H1 (cell line): Measurements from ENCODE around the gene IFI30. TPM values are rescaled to one million over a fixed set of nuclear protein-coding genes. Genes with fewer than 3 reads are reported as not detected.

Source experiments
- CTCF ChIA-PET: fragments of 300-600 bp; sonication (Branson Sonifier 250); formaldehyde crosslinking; loops from one replicate; lab custom pipeline; 2021; ENCODE audit not compliant: partially characterized antibody; lab: Charles Lee
- POLR2A ChIA-PET: fragments of 300-600 bp; sonication (Branson Sonifier 250); formaldehyde crosslinking; loops from one replicate; lab custom pipeline; 2021; ENCODE audit warnings: inconsistent platforms; ENCODE audit not compliant: partially characterized antibody; lab: Charles Lee
- DNase-seq, 2 experiments: peaks; one replicate each; pipeline versions ENCODE4 v3.0.0 to v3.0.0-alpha.2; 2010 to 2022; ENCODE audit warnings: low spot score in 2 of 2, low read depth in 1 of 2, mixed read lengths in 1 of 2
- FAIRE-seq: peaks from 2 replicates; lab custom pipeline; 2011; peaks lifted over from hg19 to GRCh38; lab: Jason Lieb, UNC
- H2AFZ ChIP-seq: 2 replicates; pipeline ENCODE4 v1.8.1; 2012; ENCODE audit warnings: low read length, inconsistent platforms
- H2AK5ac ChIP-seq: 2 replicates; pipeline ENCODE4 v1.6.1; 2013; ENCODE audit warnings: low read depth, low read length
- H2BK120ac ChIP-seq: replicated peaks from 2 replicates; pipeline ENCODE3; 2013; ENCODE audit warnings: low read depth, low read length, inconsistent platforms
- H2BK12ac ChIP-seq: 2 replicates; pipeline ENCODE4 v1.6.1; 2013; ENCODE audit warnings: low read depth, low read length
- H2BK15ac ChIP-seq: 2 replicates; pipeline ENCODE4 v1.6.1; 2013; ENCODE audit warnings: low read length
- H2BK20ac ChIP-seq: 2 replicates; pipeline ENCODE4 v1.6.1; 2013; ENCODE audit warnings: low read length
- H2BK5ac ChIP-seq: 2 replicates; pipeline ENCODE4 v1.6.1; 2013; ENCODE audit warnings: low read depth, low read length
- H3K14ac ChIP-seq: 2 replicates; pipeline ENCODE4 v1.6.1; 2013; ENCODE audit warnings: inconsistent platforms; ENCODE audit not compliant: insufficient read length
- H3K18ac ChIP-seq: 2 replicates; pipeline ENCODE4 v1.6.1; 2013; ENCODE audit warnings: low read length; ENCODE audit errors: extremely low read depth
- H3K23ac ChIP-seq: 2 replicates; pipeline ENCODE4 v1.6.1; 2013; ENCODE audit warnings: inconsistent platforms; ENCODE audit not compliant: insufficient read length
- H3K23me2 ChIP-seq: 2 replicates; pipeline ENCODE4 v1.6.1; 2013; ENCODE audit warnings: low read depth, low read length
- H3K27ac ChIP-seq: 2 replicates; pipeline ENCODE4 v1.6.1; 2011; ENCODE audit warnings: low read depth, low read length, inconsistent platforms
- H3K27me3 ChIP-seq, 4 experiments: replicated peaks in 1 of 4; 1 replicate in 1 of 4; 2 replicates in 3 of 4; pipeline versions ENCODE4 v1.6.1 to v1.8.1; 2011 to 2013; ENCODE audit warnings: low read length in 3 of 4, mild to moderate bottlenecking in 3 of 4, inconsistent platforms in 2 of 4, mixed read lengths in 2 of 4, moderate library complexity in 1 of 4; ENCODE audit not compliant: control insufficient read depth in 3 of 4, insufficient read depth in 3 of 4; ENCODE audit errors: extremely low read depth in 1 of 4
- H3K36me3 ChIP-seq, 4 experiments: 2 replicates each; pipeline versions ENCODE4 v1.6.1 to v1.8.1; 2011 to 2013; ENCODE audit warnings: mild to moderate bottlenecking in 4 of 4, low read length in 3 of 4, moderate library complexity in 2 of 4, control low read depth in 1 of 4, inconsistent platforms in 1 of 4; ENCODE audit not compliant: insufficient read depth in 4 of 4, control insufficient read depth in 2 of 4
- H3K4ac ChIP-seq: replicated peaks from 2 replicates; pipeline ENCODE3; 2013; ENCODE audit warnings: low read length, low read depth, mixed read lengths, inconsistent platforms; ENCODE audit not compliant: insufficient read length
- H3K4me1 ChIP-seq, 4 experiments: replicated peaks in 1 of 4; 1 replicate in 1 of 4; 2 replicates in 3 of 4; pipeline versions ENCODE4 v1.6.1 to v1.8.1; 2011 to 2013; ENCODE audit warnings: low read length in 3 of 4, inconsistent platforms in 2 of 4, mixed read lengths in 1 of 4; ENCODE audit not compliant: insufficient read depth in 4 of 4, control insufficient read depth in 3 of 4
- H3K4me2 ChIP-seq, 2 experiments: 2 replicates each; pipeline versions ENCODE4 v1.6.1 to v1.8.1; 2011 to 2013; ENCODE audit warnings: low read depth in 2 of 2, low read length in 2 of 2, control low read depth in 1 of 2, inconsistent platforms in 1 of 2, mild to moderate bottlenecking in 1 of 2; ENCODE audit not compliant: insufficient read depth in 1 of 2
- H3K4me3 ChIP-seq, 4 experiments: fragments of 200-600, 300-600 bp in 1 of 4; sonication (generic), shearing (Covaris generic), sonication (Bioruptor Twin) in 1 of 4; 2 replicates each; pipeline versions ENCODE4 v1.5.1 to v1.8.1; 2011 to 2016; ENCODE audit warnings: low read length in 4 of 4, low read depth in 3 of 4, control low read depth in 2 of 4, inconsistent platforms in 2 of 4, mild to moderate bottlenecking in 2 of 4, mixed read lengths in 1 of 4, moderate library complexity in 1 of 4; ENCODE audit not compliant: insufficient read depth in 2 of 4; ENCODE audit errors: extremely low read depth in 1 of 4
- H3K56ac ChIP-seq: replicated peaks from 2 replicates; pipeline ENCODE3; 2013; ENCODE audit warnings: low read depth, mild to moderate bottlenecking, mixed read lengths, low read length, inconsistent platforms; ENCODE audit not compliant: insufficient read length
- H3K79me1 ChIP-seq: 2 replicates; pipeline ENCODE4 v1.6.1; 2013; ENCODE audit warnings: low read depth, low read length, control low read depth
- H3K79me2 ChIP-seq, 2 experiments: 2 replicates each; pipeline versions ENCODE4 v1.6.1 to v1.8.1; 2012 to 2013; ENCODE audit warnings: low read length in 2 of 2, mild to moderate bottlenecking in 2 of 2, inconsistent platforms in 1 of 2; ENCODE audit not compliant: insufficient read depth in 2 of 2, control insufficient read depth in 1 of 2
- H3K9ac ChIP-seq, 4 experiments: replicated peaks in 1 of 4; 1 replicate in 1 of 4; 2 replicates in 3 of 4; pipeline versions ENCODE4 v1.6.1 to v1.8.1; 2011 to 2013; ENCODE audit warnings: low read depth in 3 of 4, low read length in 3 of 4, control low read depth in 2 of 4, mild to moderate bottlenecking in 2 of 4, moderate library complexity in 2 of 4, inconsistent platforms in 1 of 4; ENCODE audit errors: extremely low read depth in 1 of 4
- H3K9me3 ChIP-seq, 2 experiments: 2 replicates each; pipeline versions ENCODE4 v1.6.1 to v1.8.1; 2012 to 2013; ENCODE audit warnings: mild to moderate bottlenecking in 2 of 2, moderate library complexity in 2 of 2, control low read depth in 1 of 2, inconsistent platforms in 1 of 2, low read depth in 1 of 2, low read length in 1 of 2, mixed read lengths in 1 of 2; ENCODE audit not compliant: insufficient read depth in 2 of 2
- H4K20me1 ChIP-seq, 2 experiments: replicated peaks in 1 of 2; 2 replicates each; pipeline versions ENCODE3 to v1.8.1; 2011 to 2013; ENCODE audit warnings: inconsistent platforms in 2 of 2, low read length in 2 of 2, mild to moderate bottlenecking in 1 of 2; ENCODE audit not compliant: insufficient read depth in 2 of 2, control insufficient read depth in 1 of 2
- H4K5ac ChIP-seq: 2 replicates; pipeline ENCODE4 v1.6.1; 2013; ENCODE audit warnings: low read length, low read depth, mixed read lengths, inconsistent platforms; ENCODE audit not compliant: insufficient read length
- H4K8ac ChIP-seq: 2 replicates; pipeline ENCODE4 v1.8.0; 2013; ENCODE audit warnings: mild to moderate bottlenecking, moderate library complexity, low read length, inconsistent platforms; ENCODE audit not compliant: insufficient read depth; ENCODE audit errors: extremely low read depth
- H4K91ac ChIP-seq: replicated peaks from 2 replicates; pipeline ENCODE3; 2013; ENCODE audit warnings: low read length, mixed read lengths, inconsistent platforms; ENCODE audit not compliant: insufficient read length
- FOSL1 ChIP-seq: IDR thresholded peaks from 2 replicates; pipeline ENCODE4 v1.6.1; 2011; ENCODE audit warnings: mild to moderate bottlenecking, low read depth, low read length, moderate library complexity; ENCODE audit not compliant: insufficient read depth
- POLR2A ChIP-seq, 2 experiments: IDR thresholded peaks; 1 replicate in 1 of 2; 2 replicates in 1 of 2; pipeline ENCODE4 v1.6.1; 2011; ENCODE audit warnings: low read depth in 2 of 2, low read length in 2 of 2, mild to moderate bottlenecking in 2 of 2; ENCODE audit errors: control extremely low read depth in 1 of 2
- SP1 ChIP-seq: IDR thresholded peaks from 2 replicates; pipeline ENCODE4 v1.6.1; 2011; ENCODE audit warnings: low read depth, low read length
- SUZ12 ChIP-seq: fragments of 200-600 bp; sonication (generic); IDR thresholded peaks from 2 replicates; pipeline ENCODE4 v1.6.1; 2012; ENCODE audit warnings: mild to moderate bottlenecking, inconsistent platforms, low read length, moderate library complexity, mixed read lengths
- TBP ChIP-seq: IDR thresholded peaks from 2 replicates; pipeline ENCODE4 v1.6.1; 2011; ENCODE audit warnings: low read depth, low read length, improper control_type of control experiment
- WGBS, 2 experiments: shearing (Covaris generic) in 1 of 2; methylation state at CpG; one replicate each; pipeline versions ENCODE4 v1.1.6 to v1.1.7; 2013 to 2015; ENCODE audit warnings: low lambda C conversion rate in 2 of 2, mixed read lengths in 2 of 2, inconsistent platforms in 1 of 2, low coverage in 1 of 2, missing lambda C conversion rate in 1 of 2; ENCODE audit not compliant: insufficient replicate concordance in 2 of 2, insufficient coverage in 1 of 2, insufficient read length in 1 of 2; ENCODE audit errors: extremely low coverage in 1 of 2, missing lambda C conversion rate in 1 of 2; 5-methylcytosine and 5-hydroxymethylcytosine counted together
- polyA plus RNA-seq, 7 experiments: library from polyadenylated mRNA; depleted of rRNA in 3 of 7; stranded (reverse) in 5 of 7; unstranded in 2 of 7; fragments of >200 nt in 5 of 7; fragments of 200-250 nt in 2 of 7; gene quantifications; 1 replicate in 5 of 7; 2 replicates in 1 of 7; 4 replicates in 1 of 7; pipeline versions ENCODE4 v1.2.1 to v1.2.3, GENCODE V29; 2011 to 2013; ENCODE audit warnings: missing spikeins in 2 of 7, mixed read lengths in 2 of 7
- total RNA-seq: library from RNA; stranded (reverse); fragmentation: NEBNext Ultra II Directional; extraction: Animal tissue kit (Norgen Biotek cat#: 25700); gene quantifications from 2 replicates; pipeline ENCODE4 v1.2.1, GENCODE V29; 2021

Gene IFI30
- total and polyA plus RNA-seq, 2 of the 8 experiments (the other 6 are each of a cell fraction or from before 2014, with no cell fraction given): 28.9 to 62.4 TPM

- POLR2A ChIA-PET: interaction anchor here (0.6 to 7.3 kb wide), 19 partner anchors 10 to 273 kb away, joined by 3 to 65 read pairs (median 6); partner anchors contain the start of genes CCDC124, JUND, MPV17L2 and PDE4C
- FAIRE-seq: no peak
- no peak overlapping the region for H2AFZ ChIP-seq
- TF ChIP-seq FOSL1: no peak
- TF ChIP-seq TBP: peak; percentile 63; the same call in 1 of the 2 replicates
- no peak for TF ChIP-seq SUZ12
- TF ChIP-seq POLR2A (IDR thresholded peaks at IDR 0.05; ENCODE audit: control extremely low read depth in 1 of 2, low read depth in 2 of 2, low read length in 2 of 2): 0 out of 3 replicates have a peak, but pooled peaks of 1 of the 2 experiments have one; percentile 59
- no peak for TF ChIP-seq SP1
These were observed 31.7 kb downstream of the IFI30 start for GRCh38 chr19:18205200-18205892.

More at GRCh38 chr19:18205200-18205892, 31.7 kb downstream of the IFI30 start:
- H3K4me3 ChIP-seq: peak overlapping the region; percentile 43 to 83 (median 72)
- H3K23ac ChIP-seq: no peak overlapping the region
- H3K4ac ChIP-seq: peak overlapping the region; percentile 96
- peak overlapping the region; percentile 78 to 79 for H3K4me2 ChIP-seq
- H2BK5ac ChIP-seq: peak overlapping the region; percentile 87
- H3K27me3 ChIP-seq: no peaks in the 10 kb centered on the region; a peak in 1 of 7 replicates
- peak overlapping the region; percentile 73 for H4K5ac ChIP-seq
- DNase-seq: peak in 1 of 2 experiments; percentile 67
- H4K91ac ChIP-seq: peak overlapping the region; percentile 99
- 15% methylated on average over 30 of the region's 36 CpGs; no CpG with 5 or more reads in 1 of the 2 experiments for WGBS, 2 experiments
- peak overlapping the region; percentile 51 for H2BK120ac ChIP-seq
- peaks cover 5% of the 10 kb centered on the region; the same call in 1 of the 2 replicates for H3K79me1 ChIP-seq
- no peak overlapping the region; the same call in 1 of the 2 replicates for H2BK12ac ChIP-seq
- 0 out of 4 replicates have a peak, but pooled peaks cover 0 to 4% of the 10 kb centered on the region in 2 experiments for H3K79me2 ChIP-seq
- H4K8ac ChIP-seq: peak overlapping the region; percentile 90
- H3K56ac ChIP-seq: peak overlapping the region; percentile 90
- H3K27ac ChIP-seq: peak overlapping the region; percentile 85
- no peak overlapping the region for H2BK20ac ChIP-seq
- peaks cover 0 to 11% (median 7%) of the 10 kb centered on the region in 4 experiments; a peak in 5 of 7 replicates for H3K4me1 ChIP-seq
- peak overlapping the region in 3 of 4 experiments; percentile 52 to 81 (median 70); a peak in 6 of 7 replicates for H3K9ac ChIP-seq
- peaks cover 12% of the 10 kb centered on the region for H3K23me2 ChIP-seq
- H2AK5ac ChIP-seq: 0 out of 2 replicates have a peak overlapping the region, but pooled peaks have one; percentile 24
- H3K14ac ChIP-seq: no peak overlapping the region
- H3K18ac ChIP-seq: peak overlapping the region; percentile 83
- CTCF ChIA-PET: interaction anchor here (0.6 to 11.5 kb wide), 15 partner anchors 9 to 385 kb away, joined by 3 to 305 read pairs (median 4); a partner anchor contains a TSS
- H3K9me3 ChIP-seq: no peaks in the 10 kb centered on the region
- H4K20me1 ChIP-seq: peaks cover 1 to 13% of the 10 kb centered on the region in 2 experiments
- peaks cover 0 to under 1% (median under 1%) of the 10 kb centered on the region in 4 experiments; a peak in 3 of 8 replicates for H3K36me3 ChIP-seq
- H2BK15ac ChIP-seq: no peak overlapping the region
